ENCODE measurements around the gene PABPC4L.

The PABPC4L gene

DNA sequence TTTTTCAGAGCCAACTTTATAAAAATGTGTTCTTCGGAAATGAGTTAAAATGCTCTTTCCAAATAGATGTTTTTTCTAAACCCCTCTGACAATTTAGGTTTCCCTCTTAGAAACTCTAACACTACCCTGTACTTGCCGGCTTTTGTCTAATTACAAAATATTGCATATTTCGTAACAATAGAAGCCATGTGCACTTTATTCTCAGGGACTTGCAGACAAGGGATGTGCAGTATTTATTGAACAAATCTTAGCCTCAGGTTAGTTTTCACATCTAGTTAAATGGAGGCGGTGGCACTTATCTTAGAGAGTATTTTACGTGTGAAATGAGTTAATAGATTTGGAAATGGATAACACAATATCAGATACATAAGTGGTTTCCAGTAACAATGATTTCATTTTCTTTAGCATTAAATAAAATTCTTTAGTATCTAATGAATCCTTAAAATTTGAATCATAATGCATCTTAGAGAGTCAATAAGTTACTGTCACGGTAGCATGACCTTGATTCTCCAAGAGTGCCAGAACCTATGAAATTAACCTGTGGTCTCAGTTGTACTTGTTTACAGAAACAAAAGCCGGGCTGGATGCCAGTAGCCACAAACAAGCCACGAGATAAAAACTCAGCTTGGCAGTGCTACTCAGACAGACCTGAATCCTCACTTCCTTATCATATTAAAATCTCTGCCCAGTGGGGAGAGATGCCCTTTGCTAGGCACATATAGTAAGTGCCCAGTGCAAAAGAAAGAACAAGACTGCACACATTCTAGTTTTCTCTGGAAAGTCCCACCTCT, 772 bp upstream of the PABPC4L start:
- no peak for DNase-seq (ENCODE audit: low read depth)

GRCh38 chr4:134200811-134201215, 776 bp downstream of the PABPC4L start:
- H3K4me3 ChIP-seq (ENCODE audit: low read length): peak overlapping the region; percentile 44
- no peak for DNase-seq (ENCODE audit: low read depth)
- TF ChIP-seq CTCF (conservative IDR thresholded peaks at IDR 0.05; ENCODE audit: low read length): no peak

More for the DNA sequence above, 772 bp upstream of the PABPC4L start:
- peak overlapping the region; percentile 44; the same call in 1 of the 2 replicates for H3K4me3 ChIP-seq (ENCODE audit: low read length)
- TF ChIP-seq CTCF (conservative IDR thresholded peaks at IDR 0.05; ENCODE audit: low read length): no peak

GRCh38 chr4:134189949-134190348, 11.6 kb downstream of the PABPC4L start:
- no peak for DNase-seq (ENCODE audit: low read depth)
- H3K4me3 ChIP-seq (ENCODE audit: low read length): no peak overlapping the region
- no peak for TF ChIP-seq CTCF (conservative IDR thresholded peaks at IDR 0.05; ENCODE audit: low read length)

DNA sequence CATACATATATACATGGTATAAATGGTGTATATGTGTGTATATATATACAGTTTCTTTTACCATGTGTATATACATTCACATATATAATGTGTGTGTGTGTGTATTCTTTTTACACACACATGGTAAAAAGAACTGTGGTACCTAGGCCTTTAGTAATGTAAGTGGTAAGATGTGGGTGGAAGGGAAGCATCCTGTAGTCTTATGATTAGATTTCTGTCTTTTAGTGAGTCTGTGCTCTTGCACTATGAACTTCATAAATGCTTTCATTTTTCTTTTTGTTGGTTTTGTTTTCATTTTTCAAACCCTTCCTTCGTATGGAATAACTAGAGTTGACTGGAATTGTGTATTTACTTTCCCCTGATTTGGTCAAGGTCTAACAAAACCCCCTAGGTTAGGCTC, 12.1 kb downstream of the PABPC4L start:
- no peak overlapping the region for H3K4me3 ChIP-seq (ENCODE audit: low read length)
- no peak for TF ChIP-seq CTCF (conservative IDR thresholded peaks at IDR 0.05; ENCODE audit: low read length)
- DNase-seq (ENCODE audit: low read depth): no peak

DNA sequence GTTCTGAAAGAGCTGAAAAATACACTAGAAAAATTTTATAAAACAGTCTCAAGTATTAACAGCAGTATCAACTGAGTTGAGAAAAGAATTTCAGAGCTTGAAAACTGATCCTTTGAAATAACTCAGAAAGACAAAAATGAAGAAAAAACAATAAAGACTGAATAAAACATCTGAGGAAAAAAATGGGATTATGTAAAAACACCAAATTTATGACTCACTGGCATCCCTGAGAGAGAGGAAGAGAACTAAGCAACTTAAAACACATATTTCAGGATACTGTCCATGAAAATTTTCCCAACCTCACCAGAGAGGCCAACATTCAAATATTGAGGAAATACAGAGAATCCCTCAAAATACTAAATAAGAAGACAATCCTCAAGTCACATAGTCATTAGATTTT, 22.9 kb downstream of the PABPC4L start:
- DNase-seq (ENCODE audit: low read depth): no peak
- no peak overlapping the region for H3K4me3 ChIP-seq (ENCODE audit: low read length)
- no peak for TF ChIP-seq CTCF (conservative IDR thresholded peaks at IDR 0.05; ENCODE audit: low read length)

DNA sequence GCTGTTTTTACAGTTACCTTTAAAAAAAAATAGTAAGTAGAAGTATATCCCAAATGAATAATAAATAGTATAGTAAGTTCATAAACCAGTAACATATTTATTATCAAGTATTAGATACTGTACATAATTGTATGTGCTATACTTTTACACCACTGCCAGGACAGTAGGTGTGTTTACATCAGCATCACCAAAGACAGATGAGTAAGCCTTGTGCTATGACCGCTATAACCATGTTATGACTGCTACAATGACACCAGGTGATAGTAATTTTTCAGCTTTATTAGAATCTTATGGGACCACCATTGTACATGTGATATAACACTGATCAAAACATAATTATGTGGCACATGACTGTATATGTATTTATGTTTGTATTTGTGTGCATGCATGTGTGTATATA, 27.3 kb downstream of the PABPC4L start:
- no peak for TF ChIP-seq CTCF (conservative IDR thresholded peaks at IDR 0.05; ENCODE audit: low read length)
- no peak for DNase-seq (ENCODE audit: low read depth)
- no peak overlapping the region for H3K4me3 ChIP-seq (ENCODE audit: low read length)

DNA sequence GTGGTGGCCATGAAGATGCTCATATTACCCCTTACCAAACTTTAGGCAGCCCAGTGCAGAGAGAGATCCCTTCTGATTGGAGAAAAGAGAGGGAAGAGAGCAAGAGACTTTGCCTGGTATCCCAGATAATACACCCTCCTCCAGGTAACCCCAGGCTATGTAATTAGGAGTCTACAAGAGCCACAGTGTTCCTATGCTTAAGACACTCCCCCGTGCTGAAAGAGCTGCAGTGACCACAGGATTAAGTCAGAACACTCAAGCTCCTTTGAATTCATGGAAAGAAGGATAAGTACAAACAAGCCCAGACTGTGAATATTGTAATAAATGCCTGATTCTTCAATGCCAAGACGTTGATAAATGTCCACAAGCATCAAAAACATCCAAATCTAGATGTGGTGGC, 41.4 kb downstream of the PABPC4L start:
- no peak overlapping the region for H3K4me3 ChIP-seq (ENCODE audit: low read length)
- TF ChIP-seq CTCF (conservative IDR thresholded peaks at IDR 0.05; ENCODE audit: low read length): no peak
- no peak for DNase-seq (ENCODE audit: low read depth)
